ENCODE results near the gene BCAS4. TPM values are rescaled to one million over a fixed set of nuclear protein-coding genes. Genes with fewer than 3 reads are reported as not detected.

The BCAS4 gene
- polyA plus RNA-seq, 1 donor = 2.4 TPM

- no peak for DNase-seq (ENCODE audit: low read depth)
Measured at GRCh38 chr20:50909413-50909812, 114.6 kb downstream of the BCAS4 start.

GRCh38 chr20:50911030-50911429 lies 116.2 kb downstream of the BCAS4 start:
- DNase-seq (ENCODE audit: low read depth) = no peak

GRCh38 chr20:50911716-50912115 lies 116.9 kb downstream of the BCAS4 start:
- DNase-seq (ENCODE audit: low read depth) = no peak

- no peak for DNase-seq (ENCODE audit: low read depth)
Measured at GRCh38 chr20:50913690-50914375, 119.0 kb downstream of the BCAS4 start.

- DNase-seq (ENCODE audit: low read depth) = no peak
Measured at GRCh38 chr20:50915424-50915823, 120.6 kb downstream of the BCAS4 start.

- DNase-seq (ENCODE audit: low read depth) = no peak
Measured at GRCh38 chr20:50916257-50916656, 121.4 kb downstream of the BCAS4 start.

GRCh38 chr20:50916934-50917333 lies 122.1 kb downstream of the BCAS4 start:
- DNase-seq (ENCODE audit: low read depth) = no peak

GRCh38 chr20:50918403-50918802 lies 123.5 kb downstream of the BCAS4 start:
- DNase-seq (ENCODE audit: low read depth) = no peak

GRCh38 chr20:50919567-50919966 lies 124.7 kb downstream of the BCAS4 start:
- DNase-seq (ENCODE audit: low read depth) = no peak

GRCh38 chr20:50920997-50921396 lies 126.1 kb downstream of the BCAS4 start:
- DNase-seq (ENCODE audit: low read depth) = no peak

- no peak for DNase-seq (ENCODE audit: low read depth)
Measured at GRCh38 chr20:50921803-50922501, 127.1 kb downstream of the BCAS4 start.

- no peak for DNase-seq (ENCODE audit: low read depth)
Measured at GRCh38 chr20:50924261-50924920, 129.5 kb downstream of the BCAS4 start.

GRCh38 chr20:50926530-50926929 lies 131.7 kb downstream of the BCAS4 start:
- DNase-seq (ENCODE audit: low read depth) = no peak

Other genes with a start within 250 kb of the BCAS4 start
- 7.5 TPM for gene RIPOR3, start 103.5 kb upstream of the BCAS4 start, polyA plus RNA-seq (ENCODE audit: insufficient read length)
- gene PARD6B, start 63.5 kb upstream of the BCAS4 start, polyA plus RNA-seq (ENCODE audit: insufficient read length) = 0.38 TPM
- 49.9 TPM for gene ADNP, start 136.4 kb downstream of the BCAS4 start, polyA plus RNA-seq (ENCODE audit: insufficient read length)
- 42.2 TPM for gene DPM1, start 163.5 kb downstream of the BCAS4 start, polyA plus RNA-seq (ENCODE audit: insufficient read length)
- 3.0 TPM for gene MOCS3, start 163.8 kb downstream of the BCAS4 start, polyA plus RNA-seq (ENCODE audit: insufficient read length)
- 0.32 TPM for gene KCNG1, start 228.0 kb downstream of the BCAS4 start, polyA plus RNA-seq (ENCODE audit: insufficient read length)

Data from forelimb muscle (tissue), 1 donor.